ENCODE data around the gene DMGDH.

The DMGDH gene

DNA sequence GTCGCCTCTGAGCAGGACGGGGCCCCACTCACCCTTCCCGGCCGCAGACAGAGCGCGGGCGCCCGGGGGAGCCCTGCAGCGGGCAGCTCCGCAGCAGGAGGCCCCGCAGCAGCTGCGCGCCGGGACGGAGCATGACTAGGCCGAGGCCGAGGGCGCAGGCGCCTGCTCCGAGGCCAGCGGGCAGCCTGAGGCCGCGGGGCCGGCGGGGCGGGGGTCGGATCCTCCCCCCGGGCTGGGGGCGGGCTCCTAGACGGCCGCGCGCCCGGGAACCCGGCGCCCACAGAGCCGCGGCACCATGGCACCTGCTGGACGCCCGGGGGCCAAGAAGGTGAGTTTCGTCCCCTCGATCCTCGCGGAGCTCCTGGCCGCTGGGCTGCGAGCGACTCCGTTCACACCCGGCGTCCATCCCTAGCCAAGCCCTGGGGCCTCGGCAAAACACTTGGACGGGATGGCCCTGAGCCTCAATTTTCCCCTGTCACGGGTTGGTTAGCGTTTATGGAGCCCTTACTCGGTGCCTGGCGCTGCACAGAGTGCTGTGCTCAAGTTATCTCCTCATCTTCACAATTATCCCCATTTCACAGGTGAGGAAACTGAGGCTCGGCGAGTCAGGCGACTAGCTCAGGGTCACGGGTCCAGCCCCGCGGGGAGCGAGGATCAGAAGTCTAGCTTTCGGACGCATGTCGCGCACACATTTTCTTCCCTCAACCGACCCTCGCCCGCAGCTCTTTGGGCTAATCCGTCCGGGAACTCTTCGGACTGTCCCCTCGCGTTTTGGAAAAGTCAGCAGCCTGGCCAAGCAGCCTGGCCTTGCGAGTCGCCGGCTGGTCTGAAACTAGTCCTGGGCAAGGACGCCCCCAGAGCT lies at the start of gene DMGDH, which contains the start of gene BHMT2:
TSS of gene DMGDH (minus strand) at position 187 of the 862 bp plus-strand sequence. CDS start at position 133, 54 bp downstream.
TSS of gene BHMT2 (plus strand) at position 280 of the 862 bp plus-strand sequence. CDS start at position 296, 16 bp downstream.
- peak; percentile 70 for DNase-seq (ENCODE audit: low spot score)

DNA sequence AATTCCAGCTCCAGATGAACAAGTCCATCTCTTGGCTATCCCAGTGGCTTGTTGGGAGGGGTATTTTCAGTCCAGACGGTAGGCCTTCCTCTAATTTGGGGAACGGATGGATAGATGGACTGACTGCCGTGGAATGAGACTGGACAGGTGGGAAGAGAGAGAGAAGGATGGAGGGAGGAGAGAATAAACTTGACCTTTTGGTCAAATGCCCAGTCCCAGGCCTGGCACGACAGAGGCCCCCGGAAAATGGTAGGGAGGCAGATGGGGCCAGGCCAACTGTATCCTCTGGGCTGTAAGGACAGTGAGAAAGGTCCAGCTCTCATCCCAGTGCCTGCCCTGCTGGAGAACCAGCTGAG lies 43.2 kb upstream of the DMGDH start:
- no peak for DNase-seq (ENCODE audit: low spot score)

DNA sequence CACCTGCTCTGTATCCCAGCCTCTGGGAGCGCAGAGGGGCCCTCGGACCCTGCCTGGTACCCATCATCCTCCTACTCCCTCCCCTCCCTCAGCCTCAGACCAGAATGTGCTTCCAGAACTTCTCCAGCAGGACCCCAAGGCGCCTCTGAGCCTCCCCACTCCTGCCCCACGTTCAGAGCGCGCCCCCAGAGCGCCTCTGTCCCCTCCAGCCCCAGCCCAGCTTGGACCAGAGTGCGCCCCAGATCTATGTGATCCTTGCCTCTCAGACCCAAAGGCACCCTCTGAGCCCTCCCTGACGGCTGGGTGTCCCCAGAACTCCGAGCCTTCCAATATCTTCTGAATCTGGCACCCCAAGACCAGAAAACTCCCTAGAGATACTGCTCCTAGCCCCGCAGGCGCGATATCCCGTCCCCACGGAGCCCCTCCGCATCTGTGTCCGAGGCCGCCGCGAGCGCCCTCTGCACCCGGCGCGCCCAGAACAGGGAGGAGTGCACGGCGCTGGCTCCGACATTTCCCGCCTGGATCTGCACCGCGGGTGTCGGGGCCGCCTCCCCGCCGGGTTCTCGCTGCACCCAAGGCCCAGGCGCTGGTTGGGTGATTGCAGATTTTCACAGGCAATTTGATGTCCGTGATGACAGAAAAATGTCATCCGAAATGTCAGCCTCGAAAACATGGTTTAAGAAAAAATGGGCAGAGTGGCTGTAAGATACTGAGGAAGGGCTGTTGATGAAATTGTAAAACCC lies 42.7 kb upstream of the DMGDH start:
- DNase-seq (ENCODE audit: low spot score), result no peak

DNA sequence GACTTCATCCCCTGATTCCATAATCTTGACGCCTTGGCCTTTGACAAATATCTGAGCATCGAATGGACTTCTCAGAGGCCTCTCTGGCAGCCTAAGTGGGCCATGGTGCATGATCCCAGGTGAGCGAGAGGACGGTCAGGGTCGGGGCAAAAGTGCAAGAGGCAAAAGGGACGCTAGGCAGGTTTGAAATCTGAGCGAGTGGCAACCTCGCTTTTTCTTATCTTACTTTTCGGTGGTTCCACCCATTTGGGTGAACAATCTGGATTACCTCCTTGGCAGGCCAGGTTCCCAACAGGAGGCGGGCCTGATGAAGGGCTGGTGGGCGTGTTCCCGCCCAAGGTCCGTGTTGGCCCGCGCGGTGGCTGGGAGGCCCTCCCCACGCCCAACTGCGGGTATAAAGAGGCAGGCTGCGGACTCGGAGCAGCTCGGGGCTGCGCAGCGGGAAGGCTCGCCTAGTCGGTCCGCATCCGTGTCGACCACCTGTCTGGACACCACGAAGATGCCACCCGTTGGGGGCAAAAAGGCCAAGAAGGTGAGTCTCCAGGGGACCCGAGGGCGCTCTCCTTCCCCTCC lies 42.0 kb upstream of the DMGDH start, which contains the start of gene BHMT:
TSS of gene BHMT (plus strand) at position 423 of the 573 bp plus-strand sequence. CDS start at position 500, 77 bp downstream.
- DNase-seq (ENCODE audit: low spot score), result no peak

DNA sequence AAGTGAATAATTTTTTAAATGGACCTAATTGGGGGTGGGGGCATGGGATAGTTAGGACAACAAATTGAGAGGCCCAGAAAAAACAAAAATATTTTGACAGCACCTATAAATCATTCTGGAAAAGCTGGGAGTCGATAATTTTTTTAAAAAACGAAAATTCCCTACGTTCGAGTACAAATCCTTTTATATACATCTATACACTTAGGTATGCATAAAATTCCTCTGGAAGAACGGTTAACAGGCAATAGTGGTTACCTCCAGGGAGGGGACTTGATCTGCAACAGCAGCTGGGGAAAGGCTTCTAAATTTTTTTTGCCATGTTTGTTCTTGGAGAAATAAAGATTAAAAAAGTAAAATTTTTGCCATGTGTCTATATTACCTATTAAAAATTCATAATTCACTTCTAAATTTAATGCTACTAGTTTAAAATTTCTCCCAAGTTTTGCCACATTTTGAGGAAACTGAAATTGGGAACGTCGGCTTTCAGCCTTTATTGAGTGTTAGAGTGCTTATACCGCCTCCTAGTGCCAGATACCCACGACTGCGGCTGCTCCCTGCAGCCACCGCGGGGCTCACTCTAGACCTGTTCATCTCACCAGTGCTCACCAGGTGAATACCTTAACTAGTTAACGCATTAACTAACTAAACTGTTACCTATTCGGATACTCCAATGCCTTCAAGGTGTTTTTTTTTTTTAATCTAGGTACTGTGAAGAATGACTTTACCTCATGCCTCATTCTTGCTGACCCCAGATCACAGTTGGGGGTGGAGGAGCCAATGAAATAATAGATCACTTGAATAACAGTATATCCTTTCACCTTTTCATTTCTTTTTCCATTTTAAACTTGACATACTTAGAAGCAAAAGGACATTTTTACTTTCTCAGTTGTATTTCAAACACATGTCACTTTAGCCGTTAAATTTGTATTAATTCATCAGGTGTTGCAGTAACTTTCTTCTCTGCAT lies 40.3 kb upstream of the DMGDH start:
- DNase-seq (ENCODE audit: low spot score), result no peak

DNA sequence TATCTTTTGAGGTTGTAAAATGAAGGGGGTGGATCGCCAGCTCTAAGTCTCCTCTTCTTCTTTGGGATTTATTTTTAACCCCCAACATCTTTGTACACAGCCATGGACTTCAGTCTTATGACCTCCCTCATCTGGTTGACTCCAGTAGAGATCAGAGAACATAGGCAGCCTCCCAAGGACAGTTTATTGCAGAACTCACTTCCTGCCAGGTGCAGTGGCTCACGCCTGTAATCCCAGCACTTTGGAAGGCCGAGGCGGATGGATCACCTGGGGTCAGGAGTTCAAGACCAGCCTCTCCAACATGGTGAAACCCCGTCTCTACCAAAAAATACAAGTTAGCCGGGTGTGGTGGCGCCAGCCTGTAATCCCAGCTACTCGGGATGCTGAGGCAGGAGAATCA lies 39.3 kb upstream of the DMGDH start:
- DNase-seq (ENCODE audit: low spot score), result no peak

DNA sequence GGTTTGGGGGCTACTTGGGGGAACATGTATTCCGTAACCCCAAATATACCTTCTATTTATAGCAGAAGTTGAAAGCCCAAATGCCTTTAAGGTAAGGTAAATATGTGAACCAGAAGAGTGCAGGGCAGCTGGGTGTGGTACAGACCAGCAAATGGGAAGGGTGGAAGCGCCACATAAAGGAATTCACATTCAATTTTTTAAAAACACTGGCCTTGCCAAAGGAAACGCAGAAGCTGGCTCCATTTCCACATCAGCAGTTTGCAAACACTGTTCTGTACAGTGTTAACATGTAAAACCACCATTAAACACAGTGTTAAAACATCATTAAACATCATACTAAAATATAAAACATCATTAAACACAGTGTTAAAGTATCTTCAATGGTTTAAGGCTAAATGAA lies 38.6 kb upstream of the DMGDH start:
- DNase-seq (ENCODE audit: low spot score), result no peak

DNA sequence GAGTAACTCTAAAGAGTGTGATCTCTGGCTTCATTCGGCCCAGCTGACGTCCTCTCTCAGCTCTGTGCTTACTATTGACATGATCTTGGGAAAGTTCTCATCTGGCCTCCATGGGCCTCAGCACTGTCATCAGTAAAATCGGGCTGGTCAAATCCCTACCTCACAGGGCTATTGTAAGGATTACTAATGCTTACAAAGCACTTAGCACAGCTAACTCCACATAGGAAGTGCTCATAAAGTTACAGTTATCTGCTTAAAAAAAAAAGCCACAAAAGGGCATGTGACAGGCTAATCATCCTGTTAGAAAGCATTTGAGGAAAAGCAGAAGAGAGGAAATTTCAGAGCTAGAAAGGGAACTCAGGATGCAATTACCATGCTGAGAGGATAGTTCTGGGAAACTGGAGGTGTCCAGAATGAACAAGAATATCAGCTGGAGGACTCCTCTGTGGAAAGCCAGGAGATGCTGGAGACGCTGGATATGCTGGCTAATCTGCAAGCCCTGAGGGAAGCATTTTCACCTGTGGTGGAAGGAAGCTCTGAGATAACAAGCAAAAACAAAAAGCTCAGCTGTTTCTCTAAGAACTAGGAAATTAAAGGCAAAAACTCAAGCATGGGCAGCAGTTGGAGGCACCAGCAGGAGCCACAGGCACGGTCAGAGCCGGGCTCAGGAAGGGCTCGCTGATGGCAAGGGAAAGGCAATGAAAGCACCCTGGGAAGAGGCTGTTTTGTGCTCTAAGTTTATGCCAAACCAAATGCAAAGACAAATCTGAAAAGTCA lies 37.7 kb upstream of the DMGDH start:
- no peak for DNase-seq (ENCODE audit: low spot score)

DNA sequence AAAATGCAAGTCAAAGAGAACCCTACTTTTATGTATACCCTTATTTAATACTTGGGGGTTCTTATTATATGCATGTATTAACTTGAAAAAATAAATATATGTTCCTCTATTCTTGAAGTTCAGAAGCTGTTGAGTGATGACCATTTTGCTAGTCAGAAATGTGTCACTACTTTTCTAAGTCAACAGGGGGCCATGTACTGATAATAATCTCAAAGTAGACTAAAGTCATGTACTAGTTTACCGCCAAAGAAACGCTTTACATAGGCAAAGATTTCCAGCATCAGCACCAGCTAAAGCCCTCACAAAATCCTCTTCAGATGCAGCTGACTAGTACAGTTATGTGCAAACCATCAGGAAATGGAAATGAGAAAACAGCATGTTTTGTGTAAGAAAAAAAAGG lies 36.4 kb upstream of the DMGDH start:
- DNase-seq (ENCODE audit: low spot score), result no peak

DNA sequence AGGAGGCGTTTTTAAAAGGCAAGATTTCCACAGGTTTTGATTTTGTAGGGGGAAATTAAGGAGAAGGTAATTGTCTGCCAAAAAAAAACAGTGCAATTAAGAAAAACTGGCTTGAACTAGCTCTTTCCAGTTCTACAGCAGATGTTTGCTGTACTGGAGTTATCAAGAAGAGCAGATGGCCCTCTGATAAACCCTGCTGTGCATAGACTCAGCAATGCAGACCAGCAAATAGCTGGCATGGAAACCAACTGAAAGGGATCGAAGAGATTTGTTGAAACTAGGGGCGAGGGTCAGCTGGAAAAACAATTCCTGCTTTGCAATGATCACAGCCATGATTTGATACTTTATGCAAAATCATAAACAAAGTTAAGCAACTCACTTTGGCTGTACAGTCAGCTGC lies 24.3 kb upstream of the DMGDH start:
- no peak for DNase-seq (ENCODE audit: low spot score)

DNA sequence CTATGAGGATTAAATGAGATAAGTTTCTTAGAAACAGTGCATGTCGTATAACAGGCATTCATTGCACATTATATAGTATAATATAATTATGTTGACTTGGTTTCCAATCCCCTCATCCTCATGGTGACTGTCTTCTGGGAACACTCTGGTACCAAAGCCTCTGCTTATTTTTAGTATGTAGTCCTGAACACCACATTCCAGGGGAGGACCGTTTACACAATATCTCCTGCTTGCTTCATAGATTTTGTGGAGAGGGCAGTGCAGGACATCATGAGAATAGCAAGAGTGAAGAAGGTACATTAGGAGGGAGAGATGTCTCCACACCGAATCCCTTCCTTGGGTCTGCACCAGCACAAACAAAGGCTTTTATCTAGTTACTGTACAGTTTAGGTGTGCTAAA lies 21.6 kb upstream of the DMGDH start:
- no peak for DNase-seq (ENCODE audit: low spot score)

DNA sequence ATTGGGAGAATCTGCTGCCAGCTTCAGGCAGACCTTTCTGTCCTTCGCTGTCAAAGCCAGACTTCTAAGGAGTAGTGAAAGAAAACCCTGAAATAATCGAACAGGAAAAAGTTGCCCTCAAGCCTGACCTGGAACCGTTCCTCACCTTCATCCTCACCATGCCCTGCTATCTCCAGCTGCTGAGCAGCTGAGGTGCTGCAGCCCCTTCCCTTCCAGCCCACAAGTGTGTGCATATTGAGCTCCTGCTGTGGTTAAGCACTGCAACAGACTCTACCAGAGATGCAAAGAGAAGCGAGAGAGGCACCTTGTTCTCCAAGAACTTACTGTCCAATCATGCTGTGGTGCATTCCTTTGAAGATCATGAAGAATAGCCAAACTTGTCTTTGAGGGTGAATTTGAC lies 19.0 kb upstream of the DMGDH start:
- DNase-seq (ENCODE audit: low spot score), result no peak

DNA sequence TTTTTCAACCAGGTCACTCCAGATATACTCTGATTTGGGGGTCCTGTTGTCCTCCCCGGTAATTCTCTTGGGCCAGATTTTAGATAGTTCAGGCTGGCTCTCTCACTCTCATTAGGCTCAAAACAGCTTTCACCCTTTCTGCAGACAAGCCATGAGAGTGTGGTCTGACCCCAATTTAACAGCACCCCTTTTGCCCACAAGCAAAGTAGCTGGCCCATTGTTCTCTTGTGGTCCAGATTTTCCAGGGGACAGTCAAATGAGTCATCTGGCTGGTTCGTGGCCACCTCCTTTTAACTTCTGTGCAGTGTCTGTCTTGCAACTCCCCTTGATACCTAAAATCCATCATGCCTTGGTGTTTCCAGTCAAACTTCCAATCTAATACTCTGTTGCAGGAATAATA lies 16.6 kb upstream of the DMGDH start:
- no peak for DNase-seq (ENCODE audit: low spot score)

DNA sequence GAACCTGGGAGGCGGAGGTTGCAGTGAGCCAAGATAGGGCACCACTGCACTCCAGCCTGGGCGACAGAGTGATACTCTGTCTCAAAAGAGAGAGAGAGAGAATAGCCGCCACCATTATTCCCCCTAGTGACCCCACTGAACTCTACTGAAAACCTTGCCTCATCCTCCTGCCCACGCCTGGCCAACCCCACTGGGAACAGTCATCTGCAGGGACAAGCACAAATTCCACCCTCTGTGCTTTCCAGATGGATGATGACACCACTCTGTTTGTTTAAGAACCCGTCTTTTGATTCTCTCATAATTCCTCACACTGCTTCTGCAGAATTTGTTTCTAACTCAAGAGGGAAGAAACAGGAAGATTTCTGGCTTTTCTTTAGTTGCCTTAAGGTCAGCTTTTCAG lies 12.3 kb upstream of the DMGDH start:
- DNase-seq (ENCODE audit: low spot score), result no peak

DNA sequence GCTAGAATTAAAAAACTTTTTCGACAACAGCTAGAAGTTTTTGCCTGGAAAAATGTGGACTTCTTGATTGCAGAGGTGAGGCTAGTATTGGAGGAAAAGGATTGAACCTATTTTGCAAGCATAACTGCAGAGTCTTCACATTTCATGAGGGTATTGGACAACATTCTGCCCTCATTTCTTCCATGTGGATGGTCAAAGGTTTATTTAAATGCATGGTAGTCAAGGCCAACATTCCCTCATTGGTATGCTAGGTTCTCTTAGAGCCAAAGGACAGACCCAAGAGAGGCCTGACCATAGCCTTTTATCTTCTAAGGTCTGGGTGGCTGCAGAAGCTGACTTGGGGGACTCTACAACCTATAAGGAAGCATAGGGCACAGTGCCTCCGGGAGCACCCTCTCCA lies 11.3 kb upstream of the DMGDH start:
- no peak for DNase-seq (ENCODE audit: low spot score)

DNA sequence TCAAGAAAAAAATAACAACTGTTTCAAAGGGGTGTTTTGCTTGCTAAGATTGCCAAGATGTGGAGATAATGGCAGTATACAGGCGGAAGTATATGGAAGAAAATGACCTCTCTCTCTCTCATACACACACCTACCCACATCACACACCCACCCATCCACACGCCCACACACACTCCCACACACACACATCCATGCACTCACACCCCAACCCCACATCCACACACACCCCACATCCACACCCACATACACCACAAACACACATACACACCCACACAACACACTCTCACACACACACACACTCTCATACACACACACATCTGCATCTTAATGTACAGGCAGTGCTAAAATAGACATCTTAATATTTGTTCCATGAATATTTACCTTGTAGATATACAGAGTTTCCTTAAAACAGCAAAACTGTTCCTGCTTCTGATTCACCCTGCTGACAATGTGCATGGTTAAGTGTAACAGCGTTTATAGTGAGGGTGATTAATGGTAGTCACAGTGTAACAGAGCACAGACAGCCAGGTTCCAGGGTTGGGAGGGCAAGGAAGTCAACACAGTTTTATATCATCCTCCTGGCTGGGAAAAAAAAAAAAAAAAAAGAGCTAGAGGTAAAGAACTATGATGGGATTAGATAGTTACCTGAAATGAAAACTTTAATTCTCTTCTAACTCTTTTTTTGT lies 8.3 kb upstream of the DMGDH start:
- no peak for DNase-seq (ENCODE audit: low spot score)

DNA sequence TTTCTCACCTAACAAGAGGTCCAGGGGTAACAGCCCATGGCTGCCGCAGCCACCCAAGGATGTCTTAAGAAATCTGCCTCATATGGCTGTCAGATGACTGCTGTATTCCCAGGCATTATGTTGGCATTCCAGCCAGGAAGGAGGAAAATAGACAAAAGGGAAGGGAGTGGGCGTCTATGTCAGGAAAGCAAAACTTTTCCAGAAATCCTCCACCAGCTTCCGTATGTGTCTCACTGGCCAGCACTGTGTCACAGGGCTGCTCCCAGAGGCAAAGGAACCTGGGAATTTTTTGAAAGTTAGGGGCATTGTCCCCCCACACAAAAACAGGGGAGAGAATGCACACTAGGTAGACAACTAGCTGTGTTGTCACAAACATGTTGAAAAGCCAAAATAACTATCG lies 7.3 kb upstream of the DMGDH start:
- DNase-seq (ENCODE audit: low spot score), result no peak

DNA sequence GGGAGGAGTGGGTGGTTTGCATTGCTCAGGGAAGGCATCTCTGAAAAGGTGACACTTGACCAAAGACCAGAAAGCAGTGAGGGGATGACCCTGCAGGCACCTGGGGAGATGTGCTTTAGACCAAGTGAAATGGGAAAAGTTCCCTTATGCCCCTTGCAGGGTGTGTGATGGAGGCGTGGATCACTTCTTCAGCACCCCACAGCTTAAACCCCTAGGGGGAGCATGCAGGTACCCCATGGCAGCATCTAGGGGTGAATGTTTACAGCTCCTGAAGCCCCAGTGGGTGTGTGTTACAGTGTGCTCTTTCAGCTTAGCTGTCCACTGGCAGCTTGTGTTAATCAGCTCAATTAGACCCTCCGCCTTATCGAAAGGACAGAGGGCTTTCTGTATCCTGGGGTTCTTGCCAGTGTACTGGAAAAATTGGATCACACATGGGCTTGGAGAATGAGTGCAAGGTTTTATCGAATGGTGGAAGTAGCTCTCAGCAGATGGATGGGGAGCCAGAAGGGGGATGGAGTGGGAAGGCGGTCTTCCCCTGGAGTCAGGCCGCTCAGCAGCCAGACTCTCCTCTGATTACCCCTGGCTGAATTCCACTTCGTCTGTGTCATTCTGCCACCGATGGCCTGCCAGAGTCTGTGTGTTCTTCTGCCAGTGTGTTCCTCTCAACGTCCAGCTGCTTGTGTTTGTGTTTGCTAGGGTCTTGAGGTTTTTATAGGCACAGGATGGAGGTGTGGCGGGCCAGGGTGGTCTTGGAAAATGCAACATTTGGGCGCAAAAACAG lies 6.4 kb upstream of the DMGDH start:
- no peak for DNase-seq (ENCODE audit: low spot score)

DNA sequence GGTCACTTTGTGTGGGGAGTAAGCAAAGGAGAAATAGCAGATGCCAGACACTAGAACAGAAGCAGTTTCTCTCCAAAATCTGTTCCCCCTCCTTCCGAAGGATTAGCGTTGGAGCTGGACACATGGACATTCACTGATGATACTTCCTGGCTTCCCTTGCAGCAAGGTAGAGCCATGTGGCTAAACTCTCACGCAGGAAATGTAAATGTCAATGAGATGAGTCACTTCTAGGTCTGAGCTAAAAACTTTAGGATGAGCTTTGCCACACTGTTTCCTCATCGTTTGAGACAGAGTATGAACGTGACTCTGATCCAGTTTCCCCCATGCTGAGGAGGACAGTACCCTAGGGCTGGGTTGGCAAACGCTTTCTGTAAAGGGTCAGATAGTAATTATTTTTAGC lies 5.2 kb upstream of the DMGDH start:
- DNase-seq (ENCODE audit: low spot score), result no peak

DNA sequence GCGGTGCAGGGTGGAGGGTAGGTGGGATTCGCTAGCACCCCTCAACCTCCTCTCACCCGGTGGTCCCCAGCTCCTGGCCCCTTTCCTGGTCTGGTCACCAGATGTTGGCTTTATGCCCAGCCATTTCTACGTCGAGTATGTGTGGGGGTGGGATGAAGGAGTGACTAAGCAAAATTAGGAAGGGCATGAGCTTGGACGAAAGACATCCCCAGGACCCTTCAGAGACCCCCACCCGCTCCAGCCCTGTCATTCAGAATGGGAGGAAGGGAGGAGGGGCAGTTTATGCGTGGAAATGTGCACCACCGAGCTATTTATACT lies 835 bp upstream of the DMGDH start:
- DNase-seq (ENCODE audit: low spot score), result no peak

All from left forelimb (tissue), 1 donor.